AG10803 (cell line): ENCODE results near the gene PC.
"Not testable (repeated sequence)": the region's sequence is repeated elsewhere in the genome, so short reads cannot be mapped to it uniquely, and the experiment has no call there.

ENCODE experiments used
- DNase-seq: peaks from one replicate; pipeline ENCODE4 v3.0.0; 2010; ENCODE audit warnings: low read depth
- H3K4me3 ChIP-seq: 2 replicates; pipeline ENCODE4 v1.5.1; 2011; ENCODE audit warnings: mild to moderate bottlenecking, low read length, control low read depth
- CTCF ChIP-seq: conservative IDR thresholded peaks from 2 replicates; pipeline ENCODE4 v1.5.1; 2011; ENCODE audit warnings: mild to moderate bottlenecking, low read length, control low read depth, inconsistent platforms

PC gene

GRCh38 chr11:66835768-66836405, 122.3 kb downstream of the PC start:
- no peak for TF ChIP-seq CTCF
- DNase-seq = peak; percentile 75
- H3K4me3 ChIP-seq = no peak overlapping the region

GRCh38 chr11:66834943-66835342, 123.2 kb downstream of the PC start:
- H3K4me3 ChIP-seq = no peak overlapping the region
- no peak for TF ChIP-seq CTCF
- no peak for DNase-seq

GRCh38 chr11:66834539-66834845, 123.7 kb downstream of the PC start:
- no peak overlapping the region for H3K4me3 ChIP-seq
- no peak for DNase-seq
- TF ChIP-seq CTCF = no peak

GRCh38 chr11:66824573-66824972, 133.6 kb downstream of the PC start:
- not testable (repeated sequence) for H3K4me3 ChIP-seq

GRCh38 chr11:66823700-66824099, 134.5 kb downstream of the PC start:
- no peak overlapping the region for H3K4me3 ChIP-seq
- no peak for DNase-seq
- TF ChIP-seq CTCF = no peak

More at GRCh38 chr11:66824573-66824972, 133.6 kb downstream of the PC start:
- not testable (repeated sequence) for DNase-seq

GRCh38 chr11:66820901-66821300, 137.3 kb downstream of the PC start:
- no peak for DNase-seq
- no peak overlapping the region for H3K4me3 ChIP-seq
- TF ChIP-seq CTCF = no peak

- DNase-seq = no peak
- no peak overlapping the region for H3K4me3 ChIP-seq
- TF ChIP-seq CTCF = no peak
Observed at GRCh38 chr11:66820381-66820780, 137.8 kb downstream of the PC start.

- TF ChIP-seq CTCF = no peak
- DNase-seq = no peak
Observed at GRCh38 chr11:66818231-66818955, 139.8 kb downstream of the PC start.

More at GRCh38 chr11:66818231-66818955, 139.8 kb downstream of the PC start:
- H3K4me3 ChIP-seq = no peak overlapping the region
